Karpas-422 (cell line): Measurements from ENCODE around the gene SNORC. TPM values are rescaled to one million over a fixed set of nuclear protein-coding genes. Genes with fewer than 3 reads are reported as not detected.

Source experiments
- DNase-seq: peaks from one replicate; pipeline ENCODE4 v3.0.0-alpha.2; 2015
- H2AFZ ChIP-seq: fragments of 200-600 bp; sonication (generic); 2 replicates; pipeline ENCODE4 v1.6.1; 2014; ENCODE audit warnings: antibody characterized with exemption, low read length, mixed read lengths
- H3K27ac ChIP-seq: fragments of 200-600 bp; sonication (generic); 2 replicates; pipeline ENCODE4 v1.5.1; 2014; ENCODE audit warnings: mild to moderate bottlenecking, low read length, moderate library complexity
- H3K27me3 ChIP-seq: fragments of 200-600 bp; sonication (generic); 2 replicates; pipeline ENCODE4 v1.6.1; 2014; ENCODE audit warnings: low read length, mixed read lengths
- H3K36me3 ChIP-seq: fragments of 200-600 bp; sonication (generic); 2 replicates; pipeline ENCODE4 v1.6.1; 2014; ENCODE audit warnings: low read length, mixed read lengths; ENCODE audit not compliant: insufficient read depth
- H3K4me1 ChIP-seq: fragments of 200-600 bp; sonication (generic); 2 replicates; pipeline ENCODE4 v1.6.1; 2014; ENCODE audit warnings: mild to moderate bottlenecking, low read length, mixed read lengths
- H3K4me2 ChIP-seq: fragments of 200-600 bp; sonication (generic); 2 replicates; pipeline ENCODE4 v1.6.1; 2014; ENCODE audit warnings: low read length, low read depth, mild to moderate bottlenecking; ENCODE audit not compliant: poor library complexity, severe bottlenecking
- H3K4me3 ChIP-seq: fragments of 200-600 bp; sonication (generic); 2 replicates; pipeline ENCODE4 v1.5.1; 2014; ENCODE audit warnings: mild to moderate bottlenecking, antibody characterized with exemption, low read length, mixed read lengths
- H3K79me2 ChIP-seq: fragments of 200-600 bp; sonication (generic); 2 replicates; pipeline ENCODE4 v1.6.1; 2014; ENCODE audit warnings: mild to moderate bottlenecking, low read length, mixed read lengths
- H3K9ac ChIP-seq: fragments of 200-600 bp; sonication (generic); 2 replicates; pipeline ENCODE4 v1.6.0; 2014; ENCODE audit warnings: low read length
- H3K9me2 ChIP-seq: fragments of 200-600 bp; sonication (generic), shearing (Covaris generic); replicated peaks from 2 replicates; pipeline ENCODE4 v1.6.0; 2014; ENCODE audit warnings: mild to moderate bottlenecking, low read length, moderate library complexity; ENCODE audit not compliant: insufficient read depth
- H3K9me3 ChIP-seq: fragments of 300-700, 200-600 bp; sonication (generic); 2 replicates; pipeline ENCODE4 v1.6.1; 2014; ENCODE audit warnings: low read length, mixed read lengths
- H4K20me1 ChIP-seq: fragments of 200-600 bp; sonication (generic); 2 replicates; pipeline ENCODE4 v1.6.1; 2014; ENCODE audit warnings: mild to moderate bottlenecking, antibody characterized with exemption, low read length, low read depth; ENCODE audit not compliant: insufficient read depth
- total RNA-seq: library from RNA; depleted of rRNA; stranded (reverse); fragments of >200 nt; shearing (Covaris generic); gene quantifications from 2 replicates; pipeline ENCODE4 v1.2.3, GENCODE V29; 2014; ENCODE audit warnings: low replicate concordance

Gene SNORC
- total RNA-seq, 1 experiment from 2014 or later: 1.2 TPM

DNA sequence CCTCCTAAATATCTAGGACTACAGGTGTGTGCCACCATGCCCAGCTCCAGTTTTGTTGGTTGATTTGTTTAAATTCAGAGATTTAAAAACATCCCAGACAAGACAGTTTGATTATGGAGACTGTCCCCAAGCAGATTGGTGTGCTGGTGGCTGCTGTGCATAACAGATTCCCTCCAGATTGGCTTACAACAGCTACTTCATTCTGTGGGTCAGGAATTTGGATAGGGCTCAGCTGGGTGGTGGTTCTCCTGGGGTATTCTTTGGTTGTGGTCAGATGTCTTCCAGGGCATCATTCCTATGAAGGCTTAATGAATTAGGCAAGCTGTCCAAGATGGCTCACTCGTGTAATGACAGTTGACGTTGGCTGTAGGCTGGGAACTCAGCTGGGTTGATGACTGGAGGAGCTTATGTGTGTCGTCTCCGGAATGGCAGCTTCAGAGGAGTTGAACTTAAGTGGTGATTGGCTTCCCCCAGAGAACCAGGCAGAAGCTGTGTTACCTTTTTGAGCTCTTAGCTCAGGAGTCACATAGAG is 10.6 kb upstream of the SNORC start:
- Histone ChIP-seq H3K9me2 (no peaks in the 10 kb centered on the region), H3K9ac (no peak overlapping the region), H3K27ac (no peak overlapping the region), H3K9me3 (no peaks in the 10 kb centered on the region), H3K79me2 (no peaks in the 10 kb centered on the region), H3K27me3 (no peaks in the 10 kb centered on the region), H3K4me3 (no peak overlapping the region), H3K36me3 (peaks cover 21% of the 10 kb centered on the region; the same call in 1 of the 2 replicates), H3K4me1 (no peaks in the 10 kb centered on the region), H3K4me2 (no peak overlapping the region), H2AFZ (no peak overlapping the region), H4K20me1 (no peaks in the 10 kb centered on the region)
- no peak for DNase-seq

DNA sequence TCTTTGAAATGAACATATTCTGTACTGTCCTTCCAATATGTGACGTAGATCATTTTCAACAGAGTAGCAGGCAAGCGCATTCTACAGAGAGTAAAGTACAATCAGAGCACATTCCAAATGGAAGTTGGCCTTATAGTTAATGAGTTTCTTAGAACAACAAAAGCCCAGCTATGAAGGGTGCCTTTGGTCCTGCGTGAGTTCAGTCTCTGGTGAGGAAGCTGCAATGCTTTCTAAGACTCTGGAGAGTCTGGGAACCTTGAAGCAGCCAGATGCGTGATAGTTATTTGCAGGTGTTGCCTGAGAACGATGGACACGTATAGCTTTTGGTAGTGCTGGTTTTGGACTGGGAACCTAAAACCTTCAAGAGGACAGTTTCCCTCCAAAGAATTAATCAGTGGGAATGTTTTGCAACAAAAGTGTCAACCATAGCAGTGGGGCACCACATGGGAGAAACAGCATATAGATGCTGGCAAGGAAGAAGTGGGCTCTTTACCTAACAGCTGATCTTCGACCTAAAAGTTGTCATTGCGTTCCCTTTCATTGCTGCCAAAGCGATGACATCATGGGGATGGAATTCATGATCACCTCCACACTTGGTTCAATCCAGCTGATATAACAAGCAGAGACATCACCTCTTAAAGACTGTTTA is 9.3 kb upstream of the SNORC start:
- no peak overlapping the region for H2AFZ ChIP-seq
- DNase-seq: no peak
- H3K27me3 ChIP-seq: no peaks in the 10 kb centered on the region
- H3K4me3 ChIP-seq: no peak overlapping the region
- no peaks in the 10 kb centered on the region for H3K9me3 ChIP-seq
- H3K27ac ChIP-seq: no peak overlapping the region
- H3K36me3 ChIP-seq: peaks cover 21% of the 10 kb centered on the region; the same call in 1 of the 2 replicates
- no peak overlapping the region for H3K4me2 ChIP-seq
- H3K4me1 ChIP-seq: no peaks in the 10 kb centered on the region
- no peaks in the 10 kb centered on the region for H3K79me2 ChIP-seq
- H4K20me1 ChIP-seq: no peaks in the 10 kb centered on the region
- no peak overlapping the region for H3K9ac ChIP-seq
- no peaks in the 10 kb centered on the region for H3K9me2 ChIP-seq

DNA sequence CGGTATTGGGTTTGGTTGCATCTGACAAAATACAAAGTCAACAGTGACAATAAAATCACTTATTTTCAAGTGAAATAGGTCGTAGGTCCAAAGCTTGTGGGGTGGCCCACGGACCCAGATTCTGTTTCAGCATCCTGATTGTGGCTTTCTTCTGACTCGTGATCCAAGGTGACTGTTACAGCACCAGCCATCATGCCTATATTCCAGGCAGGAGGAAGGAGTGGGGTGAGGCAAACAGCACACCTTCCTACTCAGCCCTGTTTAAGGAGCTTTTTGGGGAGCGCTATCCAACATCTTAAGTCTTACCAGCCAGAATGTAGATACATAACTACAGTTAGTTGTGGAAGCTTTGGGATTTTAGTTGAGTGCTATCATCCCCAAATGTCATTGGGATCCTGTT is 8.7 kb upstream of the SNORC start:
- no peak overlapping the region for H2AFZ ChIP-seq
- no peaks in the 10 kb centered on the region for H3K4me1 ChIP-seq
- H3K27me3 ChIP-seq: no peaks in the 10 kb centered on the region
- no peak for DNase-seq
- no peak overlapping the region for H3K4me3 ChIP-seq
- H3K9me2 ChIP-seq: no peaks in the 10 kb centered on the region
- no peak overlapping the region for H3K4me2 ChIP-seq
- H3K9ac ChIP-seq: no peak overlapping the region
- H3K27ac ChIP-seq: no peak overlapping the region
- no peaks in the 10 kb centered on the region for H3K79me2 ChIP-seq
- H3K9me3 ChIP-seq: no peaks in the 10 kb centered on the region
- H3K36me3 ChIP-seq: peaks cover 21% of the 10 kb centered on the region; the same call in 1 of the 2 replicates
- no peaks in the 10 kb centered on the region for H4K20me1 ChIP-seq

DNA sequence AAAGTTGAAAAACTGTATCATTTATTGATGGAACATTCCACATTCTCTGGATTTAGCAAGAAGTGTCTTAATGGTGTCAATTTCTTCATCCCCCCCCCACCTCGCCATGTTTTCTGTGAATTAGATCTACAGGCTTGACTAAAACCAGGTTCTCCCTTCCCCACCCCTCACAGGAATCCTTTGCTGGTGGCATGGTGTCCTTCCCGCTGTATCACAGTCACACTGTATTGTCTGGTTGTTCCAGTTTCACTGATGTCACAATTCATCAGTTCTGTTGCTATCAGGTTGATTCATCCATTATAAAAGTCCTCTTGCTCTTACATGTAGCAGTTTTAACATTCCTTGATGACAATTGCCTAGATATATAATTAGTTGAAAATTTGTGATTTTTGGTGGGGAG is 6.1 kb upstream of the SNORC start:
- Histone ChIP-seq H3K9ac (no peak overlapping the region), H3K4me2 (no peak overlapping the region), H3K27ac (no peak overlapping the region), H3K9me3 (no peaks in the 10 kb centered on the region), H2AFZ (no peak overlapping the region), H3K4me3 (no peak overlapping the region), H3K27me3 (no peaks in the 10 kb centered on the region), H4K20me1 (no peaks in the 10 kb centered on the region), H3K79me2 (no peaks in the 10 kb centered on the region), H3K36me3 (0 out of 2 replicates have a peak, but pooled peaks cover 3% of the 10 kb centered on the region), H3K4me1 (no peaks in the 10 kb centered on the region), H3K9me2 (no peaks in the 10 kb centered on the region)
- no peak for DNase-seq

DNA sequence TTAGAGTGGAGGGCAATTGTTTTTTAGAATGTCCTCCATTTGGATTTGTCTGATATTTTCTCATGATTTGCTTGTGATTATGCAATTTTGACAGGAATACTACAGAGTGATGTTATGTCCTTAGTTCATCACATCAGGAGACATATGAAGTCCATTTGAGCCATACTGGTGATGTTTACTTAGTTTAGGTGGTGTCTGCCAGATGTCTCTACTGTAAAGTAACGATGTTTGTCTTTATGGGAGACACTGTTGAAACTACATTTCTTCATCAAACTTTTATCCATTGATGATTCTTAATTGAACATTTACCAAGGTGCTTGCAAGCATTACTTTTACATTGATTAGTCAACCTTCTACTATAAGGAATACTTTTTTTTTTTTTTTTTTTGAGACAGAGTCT is 4.9 kb upstream of the SNORC start:
- H3K79me2 ChIP-seq: no peaks in the 10 kb centered on the region
- H3K4me1 ChIP-seq: no peaks in the 10 kb centered on the region
- no peaks in the 10 kb centered on the region for H4K20me1 ChIP-seq
- H3K9me3 ChIP-seq: no peaks in the 10 kb centered on the region
- no peaks in the 10 kb centered on the region for H3K36me3 ChIP-seq
- H3K27me3 ChIP-seq: no peaks in the 10 kb centered on the region
- no peak overlapping the region for H3K4me3 ChIP-seq
- H3K9ac ChIP-seq: no peak overlapping the region
- H2AFZ ChIP-seq: no peak overlapping the region
- DNase-seq: no peak
- no peaks in the 10 kb centered on the region for H3K9me2 ChIP-seq
- no peak overlapping the region for H3K27ac ChIP-seq
- no peak overlapping the region for H3K4me2 ChIP-seq

DNA sequence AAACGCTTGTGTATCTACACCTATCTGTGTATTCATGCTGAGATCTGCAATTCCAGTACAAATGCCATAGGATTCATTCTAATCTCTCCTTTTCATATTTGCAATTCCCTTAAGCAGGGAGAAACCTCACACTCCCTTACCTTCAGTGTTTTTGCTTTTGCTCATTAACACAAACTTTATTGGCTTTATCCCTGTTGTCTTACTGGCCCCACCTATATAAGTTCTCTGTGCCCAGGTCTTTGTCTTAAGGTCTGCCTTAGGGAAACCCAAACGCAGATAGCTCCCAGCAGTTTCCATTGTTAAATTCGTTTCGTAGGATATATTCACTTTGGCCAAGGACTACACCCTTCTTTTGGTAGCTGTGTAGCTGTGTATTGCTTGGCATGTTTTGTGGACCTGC is 4.0 kb upstream of the SNORC start:
- H3K9me2 ChIP-seq: no peaks in the 10 kb centered on the region
- H3K9me3 ChIP-seq: no peaks in the 10 kb centered on the region
- H4K20me1 ChIP-seq: no peaks in the 10 kb centered on the region
- no peak overlapping the region for H3K27ac ChIP-seq
- no peak overlapping the region for H2AFZ ChIP-seq
- H3K4me3 ChIP-seq: no peak overlapping the region
- DNase-seq: no peak
- H3K27me3 ChIP-seq: no peaks in the 10 kb centered on the region
- H3K9ac ChIP-seq: no peak overlapping the region
- H3K4me2 ChIP-seq: no peak overlapping the region
- no peaks in the 10 kb centered on the region for H3K4me1 ChIP-seq
- H3K36me3 ChIP-seq: no peaks in the 10 kb centered on the region
- H3K79me2 ChIP-seq: no peaks in the 10 kb centered on the region

DNA sequence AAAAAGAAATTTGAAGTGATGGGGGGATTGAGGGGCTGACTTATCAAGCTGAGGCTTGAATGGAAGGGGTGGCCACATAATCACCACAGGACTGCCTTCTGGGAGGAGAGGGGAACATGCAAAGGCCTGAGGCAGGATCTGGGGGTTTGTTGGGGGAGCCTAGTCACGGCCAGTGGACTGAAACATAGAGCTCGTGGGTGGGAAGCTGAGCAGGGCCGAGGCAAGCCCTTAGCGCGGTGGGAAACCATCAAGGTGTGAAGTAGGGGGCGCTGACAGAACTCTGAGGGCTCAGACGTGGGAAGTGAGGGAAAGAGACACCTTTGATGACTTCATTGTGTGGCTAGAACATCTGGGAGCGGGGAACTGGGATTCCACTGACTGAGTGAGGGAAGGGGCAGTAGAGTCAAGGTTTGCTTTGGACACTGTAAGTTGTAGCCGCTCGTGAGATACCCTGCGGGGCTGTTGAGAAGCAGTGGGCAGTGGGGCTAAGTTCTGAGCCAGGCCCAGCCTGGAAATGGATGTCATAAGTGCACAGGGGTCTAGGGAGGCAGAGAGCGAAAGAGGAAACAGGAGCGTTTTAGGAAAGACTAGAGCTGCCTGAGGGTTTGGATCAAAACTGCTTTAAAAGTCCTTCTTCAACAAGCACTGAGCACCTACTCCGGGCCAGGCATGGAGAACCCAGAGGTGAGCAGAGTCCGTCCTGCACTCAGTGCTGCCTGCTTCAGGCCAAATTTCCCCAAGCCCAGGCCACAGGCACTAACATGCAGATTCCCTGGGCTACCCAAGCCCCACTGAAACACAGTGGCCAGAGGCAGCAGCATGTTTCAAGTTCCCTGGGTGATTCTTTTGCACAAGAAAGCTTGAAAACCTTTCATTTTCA is 686 bp upstream of the SNORC start:
- Histone ChIP-seq H3K36me3 (no peaks in the 10 kb centered on the region), H3K27ac (no peak overlapping the region), H3K4me2 (no peak overlapping the region), H3K27me3 (no peaks in the 10 kb centered on the region), H2AFZ (no peak overlapping the region), H3K79me2 (no peaks in the 10 kb centered on the region), H3K9me3 (no peaks in the 10 kb centered on the region), H3K9ac (no peak overlapping the region), H3K4me3 (no peak overlapping the region), H4K20me1 (no peaks in the 10 kb centered on the region), H3K4me1 (no peaks in the 10 kb centered on the region), H3K9me2 (no peaks in the 10 kb centered on the region)
- DNase-seq: no peak

DNA sequence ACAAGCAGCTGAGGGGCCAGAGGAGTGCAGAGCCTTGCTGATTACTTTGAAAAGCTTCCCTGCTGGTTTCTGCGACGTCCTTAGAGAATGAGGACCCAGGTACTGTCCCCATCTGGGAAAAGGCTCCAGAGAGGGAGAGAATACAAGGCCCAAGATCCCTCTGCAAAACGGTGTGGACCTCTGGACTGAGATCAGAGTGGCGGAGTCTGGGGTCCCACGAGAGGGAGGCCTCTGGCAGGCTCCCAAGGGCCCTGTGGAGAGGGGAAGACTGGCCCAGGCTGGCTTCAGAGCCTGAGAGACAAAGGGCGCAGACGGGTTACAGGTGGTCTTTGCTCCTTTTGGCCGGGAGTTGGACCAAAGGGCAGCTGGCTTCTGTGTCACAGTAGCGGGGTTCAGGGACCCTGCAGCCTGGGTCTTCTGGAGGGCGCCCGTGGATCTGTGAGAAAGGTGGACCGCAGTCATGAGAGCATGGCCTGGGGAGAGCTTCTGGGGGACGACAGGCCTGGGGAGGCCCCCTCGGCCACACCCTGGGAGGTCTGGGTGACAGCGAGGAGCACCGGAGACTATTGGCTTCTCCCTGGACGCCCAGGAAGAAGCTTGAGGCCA is 805 bp downstream of the SNORC start:
- no peaks in the 10 kb centered on the region for H3K9me3 ChIP-seq
- no peaks in the 10 kb centered on the region for H3K4me1 ChIP-seq
- no peaks in the 10 kb centered on the region for H3K36me3 ChIP-seq
- H3K9ac ChIP-seq: no peak overlapping the region
- H3K9me2 ChIP-seq: no peaks in the 10 kb centered on the region
- no peak overlapping the region for H2AFZ ChIP-seq
- no peak overlapping the region for H3K4me2 ChIP-seq
- no peak for DNase-seq
- no peaks in the 10 kb centered on the region for H3K79me2 ChIP-seq
- no peaks in the 10 kb centered on the region for H4K20me1 ChIP-seq
- H3K4me3 ChIP-seq: no peak overlapping the region
- H3K27me3 ChIP-seq: no peaks in the 10 kb centered on the region
- no peak overlapping the region for H3K27ac ChIP-seq
